Panc1 (cell line): Measurements from ENCODE around the gene ADAMTS6. TPM values are rescaled to one million over a fixed set of nuclear protein-coding genes. Genes with fewer than 3 reads are reported as not detected.

Experiments used
- ATAC-seq: fragments of 200-7000 bp; cut with Tn5 transposase; 2 replicates; pipeline ENCODE4 v1.9.1; 2020; ENCODE audit warnings: mild to moderate bottlenecking, moderate library complexity
- BruUV-seq: library from RNA; stranded (reverse); fragments of 400-500 nt; replicated peaks from 2 replicates; lab custom pipeline; 2021; lab: Mats Ljungman, UMichigan
- CTCF ChIA-PET: fragments of 300-600 bp; sonication (Branson Sonifier 250); formaldehyde crosslinking; loops from one replicate; lab custom pipeline; 2022; ENCODE audit warnings: antibody characterized with exemption; lab: Charles Lee
- POLR2A ChIA-PET: fragments of 300-600 bp; sonication (Branson Sonifier 250); formaldehyde crosslinking; loops from one replicate; lab custom pipeline; 2022; ENCODE audit warnings: antibody characterized with exemption; lab: Charles Lee
- DNase-seq: peaks from one replicate; pipeline ENCODE4 v3.0.0-alpha.2; 2010; ENCODE audit warnings: low read depth, low spot score
- H3K27ac ChIP-seq: 2 replicates; pipeline ENCODE4 v1.5.1; 2011; ENCODE audit warnings: mild to moderate bottlenecking, low read length, inconsistent platforms
- H3K27me3 ChIP-seq: fragments of 200-500 bp; sonication (Bioruptor generic); 2 replicates; pipeline ENCODE4 v1.6.0; 2014; ENCODE audit warnings: low read length, inconsistent platforms; ENCODE audit not compliant: control insufficient read depth, insufficient read depth
- H3K36me3 ChIP-seq: fragments of 200-500 bp; sonication (Bioruptor generic); 2 replicates; pipeline ENCODE4 v1.5.1; 2014; ENCODE audit warnings: inconsistent platforms, mild to moderate bottlenecking, low read length, moderate library complexity; ENCODE audit not compliant: control insufficient read depth, insufficient read depth
- H3K4me1 ChIP-seq: 2 replicates; pipeline ENCODE4 v1.5.1; 2011; ENCODE audit warnings: inconsistent platforms, mild to moderate bottlenecking, low read length, moderate library complexity; ENCODE audit not compliant: control insufficient read depth, insufficient read depth
- H3K4me3 ChIP-seq, 2 experiments: 2 replicates each; pipeline ENCODE4 v1.5.1; 2011 to 2012; ENCODE audit warnings: low read depth in 2 of 2, low read length in 2 of 2, mild to moderate bottlenecking in 2 of 2, inconsistent platforms in 1 of 2, moderate library complexity in 1 of 2
- H3K9me3 ChIP-seq: fragments of 200-500 bp; sonication (Bioruptor generic); 2 replicates; pipeline ENCODE4 v1.5.1; 2014; ENCODE audit warnings: low read depth, mild to moderate bottlenecking, inconsistent platforms, low read length, moderate library complexity; ENCODE audit not compliant: control insufficient read depth, insufficient read depth
- POLR2AphosphoS5 ChIP-seq: IDR thresholded peaks from 2 replicates; pipeline ENCODE4 v1.6.1; 2012; ENCODE audit warnings: mild to moderate bottlenecking, low read depth, low read length, moderate library complexity
- REST ChIP-seq, 2 experiments: IDR thresholded peaks; 2 replicates each; pipeline ENCODE4 v1.6.1; 2011 to 2012; ENCODE audit warnings: low read depth in 2 of 2, control low read depth in 1 of 2, low read length in 1 of 2, mild to moderate bottlenecking in 1 of 2, moderate library complexity in 1 of 2; ENCODE audit not compliant: insufficient read depth in 1 of 2
- SIN3A ChIP-seq: IDR thresholded peaks from 2 replicates; pipeline ENCODE4 v1.6.1; 2012; ENCODE audit warnings: low read depth, mild to moderate bottlenecking, low read length, moderate library complexity, borderline replicate concordance; ENCODE audit not compliant: insufficient read depth
- TCF7L2 ChIP-seq: IDR thresholded peaks from 2 replicates; pipeline ENCODE4 v1.6.1; 2011; ENCODE audit warnings: mild to moderate bottlenecking, low read depth, low read length, inconsistent platforms
- in situ Hi-C: cut with HindIII; loops from 2 replicates; pipeline ENCODE4 v1.10.0; 2016; ENCODE audit warnings: low sequenced_read_pairs, low pct_unique_long_range_greater_than_20kb
- intact Hi-C: fragments of 100-400 bp; cut with micrococcal nuclease; formaldehyde crosslinking; loops from one replicate; pipeline ENCODE4 v1.10.0; 2022; ENCODE audit not compliant: unreplicated experiment
- total RNA-seq: library from RNA; stranded (reverse); gene quantifications from one replicate; pipeline ENCODE4 v1.2.1, GENCODE V29; 2021; ENCODE audit not compliant: unreplicated experiment
- TF ChIP-seq, protein P1 (sequence below): fragments of 450-650 bp; IDR thresholded peaks from 2 replicates; pipeline ENCODE4 v1.5.1; 2017; ENCODE audit warnings: mild to moderate bottlenecking

ADAMTS6 gene
- total RNA-seq, 1 experiment from 2014 or later, result 0.64 TPM

- no peaks in the 10 kb centered on the region for H3K36me3 ChIP-seq
- ATAC-seq, result no peak
- CTCF ChIA-PET, result no interaction called here
- intact Hi-C loops, result loop anchor here (10.0 kb wide), 1 partner anchor 235 kb away; no protein-coding TSS in a partner anchor
- no peaks in the 10 kb centered on the region for H3K27me3 ChIP-seq
- H3K4me1 ChIP-seq, result no peaks in the 10 kb centered on the region; the same call in 1 of the 2 replicates
- BruUV-seq, result no TSS peak
- H3K4me3 ChIP-seq, result no peak overlapping the region
- DNase-seq, result no peak
- H3K9me3 ChIP-seq, result no peaks in the 10 kb centered on the region
- POLR2A ChIA-PET, result no interaction called here
- H3K27ac ChIP-seq, result no peak overlapping the region
- in situ Hi-C loops, result no loop called here
- TF ChIP-seq TCF7L2 (no peak), SIN3A (no peak), REST (IDR thresholded peaks at IDR 0.05; ENCODE audit: insufficient read depth in 1 of 2, low read depth in 2 of 2, low read length in 1 of 2) (no peak), POLR2AphosphoS5 (no peak)
- TF ChIP-seq, protein P1, sequence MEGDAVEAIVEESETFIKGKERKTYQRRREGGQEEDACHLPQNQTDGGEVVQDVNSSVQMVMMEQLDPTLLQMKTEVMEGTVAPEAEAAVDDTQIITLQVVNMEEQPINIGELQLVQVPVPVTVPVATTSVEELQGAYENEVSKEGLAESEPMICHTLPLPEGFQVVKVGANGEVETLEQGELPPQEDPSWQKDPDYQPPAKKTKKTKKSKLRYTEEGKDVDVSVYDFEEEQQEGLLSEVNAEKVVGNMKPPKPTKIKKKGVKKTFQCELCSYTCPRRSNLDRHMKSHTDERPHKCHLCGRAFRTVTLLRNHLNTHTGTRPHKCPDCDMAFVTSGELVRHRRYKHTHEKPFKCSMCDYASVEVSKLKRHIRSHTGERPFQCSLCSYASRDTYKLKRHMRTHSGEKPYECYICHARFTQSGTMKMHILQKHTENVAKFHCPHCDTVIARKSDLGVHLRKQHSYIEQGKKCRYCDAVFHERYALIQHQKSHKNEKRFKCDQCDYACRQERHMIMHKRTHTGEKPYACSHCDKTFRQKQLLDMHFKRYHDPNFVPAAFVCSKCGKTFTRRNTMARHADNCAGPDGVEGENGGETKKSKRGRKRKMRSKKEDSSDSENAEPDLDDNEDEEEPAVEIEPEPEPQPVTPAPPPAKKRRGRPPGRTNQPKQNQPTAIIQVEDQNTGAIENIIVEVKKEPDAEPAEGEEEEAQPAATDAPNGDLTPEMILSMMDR, result no peak
Observed at GRCh38 chr5:65199993-65200675, 281.6 kb downstream of the ADAMTS6 start.

- TF ChIP-seq TCF7L2 (no peak), POLR2AphosphoS5 (no peak), SIN3A (no peak), REST (IDR thresholded peaks at IDR 0.05; ENCODE audit: insufficient read depth in 1 of 2, low read depth in 2 of 2, low read length in 1 of 2) (no peak)
- TF ChIP-seq, protein P1, result no peak
- POLR2A ChIA-PET, result interaction anchor here (0.6 kb wide), 1 partner anchor 261 kb away, joined by 4 read pairs; no protein-coding TSS in a partner anchor
- in situ Hi-C loops, result no loop called here
- Histone ChIP-seq H3K9me3 (no peaks in the 10 kb centered on the region), H3K4me1 (no peaks in the 10 kb centered on the region; the same call in 1 of the 2 replicates), H3K27ac (no peak overlapping the region), H3K4me3 (no peak overlapping the region), H3K27me3 (no peaks in the 10 kb centered on the region), H3K36me3 (no peaks in the 10 kb centered on the region)
- DNase-seq (no peak), ATAC-seq (peak; percentile 83)
- no TSS peak for BruUV-seq
- intact Hi-C loops, result no loop called here
- CTCF ChIA-PET, result interaction anchor here (0.7 kb wide), 1 partner anchor 94 kb away, joined by 3 read pairs; no protein-coding TSS in a partner anchor
Observed at GRCh38 chr5:65198456-65199120, 283.1 kb downstream of the ADAMTS6 start.
